Measurements from ENCODE around the gene OPCML.

DNA sequence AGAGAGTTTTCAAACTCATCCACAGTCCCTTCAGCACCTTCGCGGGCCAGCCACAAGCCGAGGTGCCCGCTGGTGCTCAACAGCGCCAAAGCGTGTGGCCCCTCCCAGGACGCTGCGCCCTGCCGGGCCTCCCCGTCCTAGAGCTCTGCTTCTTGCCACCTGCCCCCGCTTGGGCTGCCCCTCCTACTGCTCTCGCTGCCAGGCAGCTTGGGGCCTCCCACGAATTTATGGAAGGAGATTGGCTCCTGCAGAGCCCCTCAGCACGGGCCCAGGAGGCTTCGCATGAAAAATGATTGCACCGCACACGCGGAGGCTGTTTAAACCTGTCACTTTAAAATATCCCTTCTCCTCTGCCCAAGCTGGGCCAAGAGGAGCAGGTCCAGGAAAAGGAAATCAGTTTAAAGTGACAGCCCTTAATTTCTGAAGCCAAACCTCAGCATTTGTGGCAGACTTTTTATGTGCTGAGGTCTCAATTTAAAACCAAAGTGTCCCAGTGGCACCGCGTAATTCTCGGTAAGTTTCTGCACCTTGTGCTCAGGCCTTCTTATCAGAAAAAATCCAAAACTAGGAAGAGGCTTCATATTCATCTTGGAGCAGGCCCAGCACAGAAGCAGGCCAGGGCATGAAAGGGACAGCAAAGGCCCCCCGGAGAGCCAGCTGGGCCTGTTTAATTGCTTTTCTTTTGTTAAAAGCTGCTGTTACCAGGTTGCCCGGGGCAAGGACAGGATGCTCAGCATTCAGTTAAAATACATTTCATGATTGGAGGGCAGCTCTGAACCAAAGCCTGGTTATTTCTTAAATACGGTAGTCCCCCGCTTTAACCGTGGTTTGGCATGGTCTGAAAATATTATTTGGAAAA, 303.6 kb downstream of the OPCML start:
- TF ChIP-seq REST (IDR thresholded peaks at IDR 0.05; ENCODE audit: insufficient read depth in 1 of 2, low read depth in 2 of 2, low read length in 1 of 2), result no peak
- no peak for TF ChIP-seq CTCF (IDR thresholded peaks at IDR 0.05)
- TF ChIP-seq POLR2AphosphoS5 (IDR thresholded peaks at IDR 0.05; ENCODE audit: low read depth, low read length), result no peak
- TF ChIP-seq SIN3A (IDR thresholded peaks at IDR 0.05; ENCODE audit: borderline replicate concordance, insufficient read depth, low read depth, low read length), result no peak
